Measurements from ENCODE around the gene PAK3. TPM values are rescaled to one million over a fixed set of nuclear protein-coding genes. Genes with fewer than 3 reads are reported as not detected.

PAK3 gene
- total and polyA plus RNA-seq, 4 donors, result 0.03 to 0.79 (median 0.26) TPM

- no peaks in the 10 kb centered on the region for H3K36me3 ChIP-seq (ENCODE audit: control insufficient read depth in 4 of 4, insufficient read depth in 3 of 4, low read depth in 1 of 4, low read length in 3 of 4)
Measured at GRCh38 chrX:111159232-111159631, 63.2 kb downstream of the PAK3 start.

GRCh38 chrX:111164728-111165127 is 68.7 kb downstream of the PAK3 start:
- TF ChIP-seq CTCF (IDR thresholded peaks at IDR 0.05; ENCODE audit: low read depth, low read length, missing input control) (peak; percentile 40), RAD21 (IDR thresholded peaks at IDR 0.05) (peak; percentile 45 to 69), HNF4A (conservative IDR thresholded peaks at IDR 0.05) (no peak), ZBTB33 (IDR thresholded peaks at IDR 0.05) (no peak), RXRA (IDR thresholded peaks at IDR 0.05) (no peak)
- Histone ChIP-seq H3K27me3 (ENCODE audit: control insufficient read depth in 4 of 4, insufficient read depth in 4 of 4, low read length in 3 of 4) (no peaks in the 10 kb centered on the region), H3K9ac (ENCODE audit: low read depth in 1 of 2, low read length in 2 of 2) (no peak overlapping the region), H3K27ac (ENCODE audit: low read depth in 1 of 2, low read length in 2 of 2) (no peak overlapping the region), H3K4me3 (ENCODE audit: low read depth in 1 of 3, low read length in 3 of 3) (no peak overlapping the region), H3K4me1 (ENCODE audit: control insufficient read depth in 4 of 4, insufficient read depth in 4 of 4, low read length in 3 of 4) (peaks cover 0 to 10% (median 0%) of the 10 kb centered on the region in 4 donors), H3K36me3 (ENCODE audit: control insufficient read depth in 4 of 4, insufficient read depth in 3 of 4, low read depth in 1 of 4, low read length in 3 of 4) (no peaks in the 10 kb centered on the region), H3K9me3 (ENCODE audit: control insufficient read depth in 4 of 4, low read length in 3 of 4) (peaks cover 0 to 1% (median 0%) of the 10 kb centered on the region in 4 donors)
- DNase-seq (ENCODE audit: low spot score), result no peak
- WGBS, result 51% methylated on average over 3 of the region's 3 CpGs

More at GRCh38 chrX:111159232-111159631, 63.2 kb downstream of the PAK3 start:
- Histone ChIP-seq H3K4me3 (ENCODE audit: low read depth in 1 of 3, low read length in 3 of 3) (no peak overlapping the region), H3K4me1 (ENCODE audit: control insufficient read depth in 4 of 4, insufficient read depth in 4 of 4, low read length in 3 of 4) (no peaks in the 10 kb centered on the region), H3K27ac (ENCODE audit: low read depth in 1 of 2, low read length in 2 of 2) (no peak overlapping the region), H3K9me3 (ENCODE audit: control insufficient read depth in 4 of 4, low read length in 3 of 4) (peaks cover 0 to 1% (median 0%) of the 10 kb centered on the region in 4 donors), H3K27me3 (ENCODE audit: control insufficient read depth in 4 of 4, insufficient read depth in 4 of 4, low read length in 3 of 4) (no peaks in the 10 kb centered on the region), H3K9ac (ENCODE audit: low read depth in 1 of 2, low read length in 2 of 2) (no peak overlapping the region)
- TF ChIP-seq HNF4A (conservative IDR thresholded peaks at IDR 0.05), result peak; percentile 52 to 55
- no peak for TF ChIP-seq FOXA1 (IDR thresholded peaks at IDR 0.05)
- 49% methylated on average over 3 of the region's 3 CpGs for WGBS
- DNase-seq (ENCODE audit: low spot score), result no peak

GRCh38 chrX:111165902-111166301 is 69.9 kb downstream of the PAK3 start:
- H3K4me3 ChIP-seq (ENCODE audit: low read depth in 1 of 3, low read length in 3 of 3), result no peak overlapping the region
- H3K27me3 ChIP-seq (ENCODE audit: control insufficient read depth in 4 of 4, insufficient read depth in 4 of 4, low read length in 3 of 4), result no peaks in the 10 kb centered on the region
- DNase-seq (ENCODE audit: low spot score), result no peak
- H3K4me1 ChIP-seq (ENCODE audit: control insufficient read depth in 4 of 4, insufficient read depth in 4 of 4, low read length in 3 of 4), result peaks cover 0 to 10% (median 0%) of the 10 kb centered on the region in 4 donors
- no peaks in the 10 kb centered on the region for H3K36me3 ChIP-seq (ENCODE audit: control insufficient read depth in 4 of 4, insufficient read depth in 3 of 4, low read depth in 1 of 4, low read length in 3 of 4)
- 89% methylated on average over 1 of the region's 1 CpG for WGBS
- H3K27ac ChIP-seq (ENCODE audit: low read depth in 1 of 2, low read length in 2 of 2), result no peak overlapping the region
- no peak for TF ChIP-seq RXRA (IDR thresholded peaks at IDR 0.05)
- peak; percentile 62 to 65 for TF ChIP-seq HNF4A (conservative IDR thresholded peaks at IDR 0.05)
- no peak for TF ChIP-seq REST (IDR thresholded peaks at IDR 0.05)
- TF ChIP-seq RAD21 (IDR thresholded peaks at IDR 0.05), result no peak
- TF ChIP-seq TAF1 (conservative IDR thresholded peaks at IDR 0.05), result no peak
- no peak for TF ChIP-seq FOXA2 (IDR thresholded peaks at IDR 0.05)
- no peak for TF ChIP-seq NR2F2 (IDR thresholded peaks at IDR 0.05)
- no peak for TF ChIP-seq JUND (IDR thresholded peaks at IDR 0.05)
- peaks cover 0 to 1% (median 0%) of the 10 kb centered on the region in 4 donors for H3K9me3 ChIP-seq (ENCODE audit: control insufficient read depth in 4 of 4, low read length in 3 of 4)
- H3K9ac ChIP-seq (ENCODE audit: low read depth in 1 of 2, low read length in 2 of 2), result no peak overlapping the region
